GM23248 (cell line): Measurements from ENCODE around the gene STX2. TPM values are rescaled to one million over a fixed set of nuclear protein-coding genes. Genes with fewer than 3 reads are reported as not detected.

Source experiments
- DNase-seq: peaks from one replicate; pipeline ENCODE4 v3.0.0-alpha.2; 2015
- H2AFZ ChIP-seq: fragments of 200-600 bp; sonication (generic); 2 replicates; pipeline ENCODE4 v1.6.1; 2016; ENCODE audit warnings: antibody characterized with exemption
- H3F3A ChIP-seq: fragments of 200-600 bp; sonication (generic); 2 replicates; pipeline ENCODE4 v1.6.1; 2016; ENCODE audit warnings: mild to moderate bottlenecking, antibody characterized with exemption, mixed run types; ENCODE audit not compliant: insufficient read depth
- H3K27ac ChIP-seq: fragments of 200-600 bp; sonication (generic); 2 replicates; pipeline ENCODE4 v1.5.1; 2016; ENCODE audit warnings: mild to moderate bottlenecking
- H3K27me3 ChIP-seq: fragments of 200-600 bp; sonication (generic); replicated peaks from 2 replicates; pipeline ENCODE4 v1.6.1; 2016; ENCODE audit warnings: mild to moderate bottlenecking; ENCODE audit not compliant: insufficient read depth
- H3K36me3 ChIP-seq: fragments of 200-600 bp; sonication (generic); 2 replicates; pipeline ENCODE4 v1.6.1; 2016; ENCODE audit warnings: low read depth, mild to moderate bottlenecking
- H3K4me1 ChIP-seq: fragments of 200-600 bp; sonication (generic); 2 replicates; pipeline ENCODE4 v1.6.1; 2016; ENCODE audit warnings: mild to moderate bottlenecking; ENCODE audit not compliant: insufficient read depth
- H3K4me2 ChIP-seq: fragments of 200-600 bp; sonication (generic); one replicate; pipeline ENCODE4 v1.6.1; 2016; ENCODE audit warnings: mild to moderate bottlenecking; ENCODE audit not compliant: unreplicated experiment
- H3K4me3 ChIP-seq: fragments of 200-600 bp; sonication (generic); 2 replicates; pipeline ENCODE4 v1.5.1; 2016; ENCODE audit warnings: mild to moderate bottlenecking
- H3K79me2 ChIP-seq: fragments of 200-600 bp; sonication (generic); 2 replicates; pipeline ENCODE4 v1.6.1; 2016; ENCODE audit warnings: mild to moderate bottlenecking; ENCODE audit not compliant: insufficient read depth
- H3K9ac ChIP-seq: fragments of 200-600 bp; sonication (generic); 2 replicates; pipeline ENCODE4 v1.6.1; 2016; ENCODE audit warnings: mild to moderate bottlenecking
- H3K9me2 ChIP-seq: fragments of 200-600 bp; sonication (generic); 2 replicates; pipeline ENCODE4 v1.6.1; 2016; ENCODE audit warnings: mixed run types, mild to moderate bottlenecking, moderate library complexity; ENCODE audit not compliant: insufficient read depth
- H3K9me3 ChIP-seq: fragments of 200-600 bp; sonication (generic); one replicate; pipeline ENCODE4 v1.6.1; 2017; ENCODE audit warnings: low read depth
- H4K20me1 ChIP-seq: fragments of 200-600 bp; sonication (generic); 2 replicates; pipeline ENCODE4 v1.6.0; 2016; ENCODE audit not compliant: insufficient read depth
- EZH2 ChIP-seq: fragments of 200-600 bp; sonication (generic); IDR thresholded peaks from 2 replicates; pipeline ENCODE4 v1.6.1; 2018; ENCODE audit warnings: antibody characterized with exemption, mild to moderate bottlenecking; ENCODE audit not compliant: insufficient read depth, poor library complexity, severe bottlenecking
- EZH2phosphoT487 ChIP-seq: fragments of 200-600 bp; sonication (generic); IDR thresholded peaks from 2 replicates; pipeline ENCODE4 v1.6.1; 2018; ENCODE audit warnings: antibody characterized with exemption, moderate library complexity, mild to moderate bottlenecking, low read depth; ENCODE audit not compliant: insufficient read depth
- WGBS, 2 experiments: methylation state at CpG; one replicate each; pipeline ENCODE4 v1.1.6; 2015 to 2017; ENCODE audit warnings: low lambda C conversion rate in 2 of 2, low coverage in 1 of 2; ENCODE audit errors: missing lambda C conversion rate in 2 of 2; 5-methylcytosine and 5-hydroxymethylcytosine counted together
- in situ Hi-C: fragments of 300-500 bp; cut with MboI; formaldehyde crosslinking; loops from 2 replicates; pipeline ENCODE4 v1.15.0; 2020
- polyA plus RNA-seq: library from polyadenylated mRNA; unstranded; fragments of >200 nt; fragmentation: Nextera tagmentation; extraction: Ambion mirVana; gene quantifications from 2 replicates; pipeline ENCODE4 v1.2.1, GENCODE V29; 2016
- small RNA-seq: library from RNA; depleted of rRNA; stranded (forward); fragments of <200 nt; gene quantifications from one replicate; pipeline ENCODE3, GENCODE V24; 2014; ENCODE audit warnings: low read depth, low replicate concordance
- total RNA-seq: library from RNA; depleted of rRNA; stranded (reverse); fragments of >200 nt; shearing (Covaris generic); gene quantifications from 2 replicates; pipeline ENCODE4 v1.2.3, GENCODE V29; 2014; rRNA removed

Gene STX2
- total and polyA plus RNA-seq, 2 experiments from 2014 or later = 30.1 to 45.5 TPM

DNA sequence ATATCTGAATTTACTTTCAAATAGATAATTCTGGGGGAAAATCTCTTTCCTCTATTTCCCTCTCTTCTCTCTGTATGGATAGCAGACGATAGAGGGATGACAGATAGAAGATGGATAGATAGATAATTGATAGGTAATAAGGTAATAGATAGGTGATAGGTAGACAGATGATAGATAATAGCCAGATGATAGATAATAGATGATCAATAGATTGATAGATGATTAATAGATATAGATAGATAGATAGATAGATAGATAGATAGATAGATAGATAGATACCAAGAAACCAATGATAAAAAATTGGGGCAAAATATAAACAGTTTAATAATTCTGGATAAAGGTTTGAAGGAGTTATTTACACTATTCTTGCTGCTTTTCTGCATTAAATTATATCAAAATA lies 96.3 kb downstream of the STX2 start:
- Histone ChIP-seq H3K79me2 (no peaks in the 10 kb centered on the region), H3K36me3 (no peaks in the 10 kb centered on the region), H3K9me2 (no peaks in the 10 kb centered on the region), H3K4me3 (no peak overlapping the region), H4K20me1 (no peaks in the 10 kb centered on the region), H3K9ac (no peak overlapping the region), H3F3A (no peaks in the 10 kb centered on the region), H3K27ac (no peak overlapping the region), H3K9me3 (no peaks in the 10 kb centered on the region), H2AFZ (no peak overlapping the region), H3K4me2 (no peak overlapping the region), H3K4me1 (no peaks in the 10 kb centered on the region), H3K27me3 (no peaks in the 10 kb centered on the region; the same call in 1 of the 2 replicates)
- 32 to 35% methylated on average over 1 of the region's 1 CpG for WGBS, 2 experiments
- DNase-seq = no peak
- TF ChIP-seq EZH2 = no peak
- no peak for TF ChIP-seq EZH2phosphoT487
- in situ Hi-C loops = no loop called here

DNA sequence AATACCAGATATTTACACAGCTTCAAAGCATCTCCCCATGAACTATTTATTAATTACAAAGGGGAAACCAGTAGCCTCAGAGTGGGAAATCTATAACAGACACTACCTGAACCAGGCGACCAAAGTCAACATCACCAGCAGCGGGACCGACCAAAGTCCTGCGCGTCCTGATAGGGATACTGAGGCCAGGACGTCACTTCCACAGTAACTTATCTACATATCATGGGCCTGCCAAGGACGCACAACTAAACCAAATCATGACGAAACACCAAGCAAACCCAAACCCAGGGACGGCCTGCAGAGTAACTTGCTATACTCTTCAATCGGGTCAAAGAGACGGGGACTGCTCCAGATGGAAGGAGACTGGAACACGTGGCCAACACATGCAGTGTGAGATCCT lies 96.9 kb downstream of the STX2 start:
- in situ Hi-C loops = no loop called here
- H3K9ac ChIP-seq = no peak overlapping the region
- TF ChIP-seq EZH2phosphoT487 (no peak), EZH2 (no peak)

More for the DNA sequence above, 96.9 kb downstream of the STX2 start:
- WGBS, 2 experiments = 59 to 66% methylated on average over 12 of the region's 12 CpGs
- H3K27me3 ChIP-seq = no peaks in the 10 kb centered on the region; the same call in 1 of the 2 replicates
- no peak overlapping the region for H3K4me3 ChIP-seq
- H2AFZ ChIP-seq = no peak overlapping the region
- no peaks in the 10 kb centered on the region for H3K79me2 ChIP-seq
- no peak for DNase-seq
- no peaks in the 10 kb centered on the region for H3F3A ChIP-seq
- H4K20me1 ChIP-seq = no peaks in the 10 kb centered on the region
- H3K9me3 ChIP-seq = no peaks in the 10 kb centered on the region
- no peaks in the 10 kb centered on the region for H3K36me3 ChIP-seq
- H3K4me1 ChIP-seq = no peaks in the 10 kb centered on the region
- no peaks in the 10 kb centered on the region for H3K9me2 ChIP-seq
- H3K4me2 ChIP-seq = no peak overlapping the region
- H3K27ac ChIP-seq = no peak overlapping the region

Small RNA genes within 50 kb of the gene (small RNA-seq; reads per million reads assigned to genes)
- gene RNU6-1077P = not detected

Other genes starting within 250 kb of the STX2 start
- gene RIMBP2, start 123.0 kb downstream of the STX2 start, total RNA-seq = not detected in 2 replicates
- not detected in 2 replicates for gene RIMBP2, start 123.0 kb downstream of the STX2 start, polyA plus RNA-seq
- 389 and 541 TPM in 2 replicates for gene RAN, start 32.8 kb upstream of the STX2 start, total RNA-seq
- 1,090 and 1,115 TPM in 2 replicates for gene RAN, start 32.8 kb upstream of the STX2 start, polyA plus RNA-seq
- gene ADGRD1, start 114.7 kb upstream of the STX2 start, total RNA-seq = 7.9 and 8.2 TPM in 2 replicates
- 11.2 and 11.3 TPM in 2 replicates for gene ADGRD1, start 114.7 kb upstream of the STX2 start, polyA plus RNA-seq